Fibroblast of skin of back (primary cell): ENCODE measurements around the gene WDR64.

Source experiments
- DNase-seq: peaks from one replicate; pipeline ENCODE4 v3.0.0-alpha.2; 2013

The WDR64 gene

GRCh38 chr1:241840164-241840563 is 188.1 kb downstream of the WDR64 start:
- no peak for DNase-seq

GRCh38 chr1:241841691-241842090 is 189.6 kb downstream of the WDR64 start:
- no peak for DNase-seq

GRCh38 chr1:241842565-241842964 is 190.5 kb downstream of the WDR64 start:
- DNase-seq: peak; percentile 71

GRCh38 chr1:241844593-241844992 is 192.5 kb downstream of the WDR64 start:
- DNase-seq: no peak

- no peak for DNase-seq
Observed at GRCh38 chr1:241846375-241846774, 194.3 kb downstream of the WDR64 start.

GRCh38 chr1:241846862-241847539 is 194.9 kb downstream of the WDR64 start:
- DNase-seq: no peak

GRCh38 chr1:241847540-241847795 is 195.4 kb downstream of the WDR64 start:
- DNase-seq: no peak

GRCh38 chr1:241847796-241848685 is 196.0 kb downstream of the WDR64 start, which contains the start of gene EXO1:
Gene EXO1, plus strand, starts transcription at chr1:241848204. Its CDS starts 2,222 bp downstream, at chr1:241850426.
- DNase-seq: peak; percentile 92

GRCh38 chr1:241848686-241849344 is 196.7 kb downstream of the WDR64 start:
- DNase-seq: no peak

GRCh38 chr1:241849345-241849695 is 197.2 kb downstream of the WDR64 start:
- DNase-seq: no peak
